ENCODE data around the gene PPP1R9A.

Gene PPP1R9A

GRCh38 chr7:95041031-95041430, 133.6 kb downstream of the PPP1R9A start:
- no peak for DNase-seq

- DNase-seq = no peak
Measured at GRCh38 chr7:95045236-95045923, 138.0 kb downstream of the PPP1R9A start.

GRCh38 chr7:95046494-95047240, 139.3 kb downstream of the PPP1R9A start:
- DNase-seq = no peak

GRCh38 chr7:95047291-95047690, 139.9 kb downstream of the PPP1R9A start:
- DNase-seq = no peak

- no peak for DNase-seq
Measured at GRCh38 chr7:95052566-95053094, 145.2 kb downstream of the PPP1R9A start.

- DNase-seq = no peak
Measured at GRCh38 chr7:95054386-95054785, 147.0 kb downstream of the PPP1R9A start.

- DNase-seq = no peak
Measured at GRCh38 chr7:95055295-95055694, 147.9 kb downstream of the PPP1R9A start.

GRCh38 chr7:95056107-95056739, 148.8 kb downstream of the PPP1R9A start:
- no peak for DNase-seq

- no peak for DNase-seq
Measured at GRCh38 chr7:95056901-95057300, 149.5 kb downstream of the PPP1R9A start.

- DNase-seq = no peak
Measured at GRCh38 chr7:95059842-95060313, 152.5 kb downstream of the PPP1R9A start.

- no peak for DNase-seq
Measured at GRCh38 chr7:95062901-95063300, 155.5 kb downstream of the PPP1R9A start.

GRCh38 chr7:95066737-95067530, 159.5 kb downstream of the PPP1R9A start:
- no peak for DNase-seq

- DNase-seq = no peak
Measured at GRCh38 chr7:95088536-95089215, 181.3 kb downstream of the PPP1R9A start.

- no peak for DNase-seq
Measured at GRCh38 chr7:95089414-95090315, 182.3 kb downstream of the PPP1R9A start.

GRCh38 chr7:95092324-95092723, 184.9 kb downstream of the PPP1R9A start:
- DNase-seq = no peak

- DNase-seq = no peak
Measured at GRCh38 chr7:95095259-95095965, 188.0 kb downstream of the PPP1R9A start.

GRCh38 chr7:95095966-95096540, 188.7 kb downstream of the PPP1R9A start:
- no peak for DNase-seq

- DNase-seq = no peak
Measured at GRCh38 chr7:95097291-95097690, 189.9 kb downstream of the PPP1R9A start.

GRCh38 chr7:95097851-95098250, 190.5 kb downstream of the PPP1R9A start:
- DNase-seq = no peak

GRCh38 chr7:95099106-95099505, 191.7 kb downstream of the PPP1R9A start:
- no peak for DNase-seq

All from CD4-positive, alpha-beta T cell treated with Interleukin-6 for 4 hours (primary cell).